ENCODE data around the gene PPP1R15B. TPM values are rescaled to one million over a fixed set of nuclear protein-coding genes. Genes with fewer than 3 reads are reported as not detected.
A peak's percentile ranks its signal among the peaks of the same experiment; 100 is the strongest.

Gene PPP1R15B
- total RNA-seq, 1 experiment from 2014 or later, result 27.4 TPM

- DNase-seq (ENCODE audit: low read depth), result no peak
Measured at GRCh38 chr1:204368996-204369726, 42.5 kb downstream of the PPP1R15B start.

DNA sequence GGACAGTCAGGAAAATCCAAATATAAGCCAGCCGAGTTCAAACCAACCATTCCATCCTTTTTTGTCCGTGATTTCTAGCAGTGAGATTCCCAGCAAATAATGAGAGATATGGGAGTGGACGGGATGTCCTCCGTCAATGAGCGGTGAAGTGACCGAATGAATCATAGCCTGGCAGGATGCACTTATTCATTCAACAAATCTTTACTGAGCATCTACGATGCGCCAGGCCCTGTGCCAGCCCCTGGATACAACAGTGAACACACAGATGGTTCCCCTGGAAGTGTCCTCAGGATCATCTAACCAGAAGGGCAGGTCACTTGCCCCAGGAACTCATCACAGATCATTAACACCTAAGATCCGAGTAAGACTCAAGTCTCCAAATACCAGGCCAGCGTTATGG, 43.7 kb downstream of the PPP1R15B start:
- peak; percentile 24 for DNase-seq (ENCODE audit: low read depth)

GRCh38 chr1:204367193-204367858, 44.3 kb downstream of the PPP1R15B start:
- DNase-seq (ENCODE audit: low read depth), result no peak

- no peak for DNase-seq (ENCODE audit: low read depth)
Measured at GRCh38 chr1:204366759-204367158, 44.9 kb downstream of the PPP1R15B start.

DNA sequence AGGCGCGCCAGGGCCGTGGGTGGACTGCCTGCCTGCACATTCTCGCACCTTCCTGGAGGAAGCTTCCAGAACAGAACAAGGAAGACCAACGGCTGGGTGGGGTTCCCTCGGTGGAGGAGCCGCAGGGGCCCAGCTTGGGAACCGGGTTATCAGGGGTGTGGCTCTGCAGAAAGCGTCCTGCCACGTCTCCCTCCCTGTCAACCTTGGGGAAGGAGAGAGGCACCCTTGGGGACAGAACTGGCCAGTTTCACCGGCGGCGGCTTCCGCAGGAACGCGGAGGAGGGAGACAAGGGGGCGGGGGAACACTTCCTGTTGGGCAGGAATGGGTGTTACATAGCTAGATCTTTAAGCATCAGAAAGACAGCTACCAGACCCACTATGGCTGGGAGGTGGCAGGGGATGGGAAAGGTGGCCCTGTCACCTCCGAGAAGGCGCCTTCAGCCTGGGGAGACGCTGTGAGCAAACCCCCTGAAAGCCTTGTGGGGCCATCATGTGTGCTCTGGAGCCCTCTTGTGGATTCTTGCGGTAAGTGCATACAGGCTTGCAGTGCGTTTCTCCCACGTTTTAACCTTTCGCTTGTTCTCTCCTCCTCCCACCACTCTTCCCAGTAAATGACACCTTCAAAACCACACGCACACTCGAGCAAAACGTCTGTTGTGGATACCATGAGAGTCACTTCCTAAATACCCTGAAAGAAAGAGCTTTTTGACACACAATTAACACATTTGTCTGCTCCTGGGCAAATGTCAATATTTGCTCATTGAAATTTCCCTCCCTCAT, 48.1 kb downstream of the PPP1R15B start:
- DNase-seq (ENCODE audit: low read depth), result peak; percentile 71

- no peak for DNase-seq (ENCODE audit: low read depth)
Measured at GRCh38 chr1:204362984-204363334, 48.7 kb downstream of the PPP1R15B start.

- no peak for DNase-seq (ENCODE audit: low read depth)
Measured at GRCh38 chr1:204361781-204362180, 49.8 kb downstream of the PPP1R15B start.

DNA sequence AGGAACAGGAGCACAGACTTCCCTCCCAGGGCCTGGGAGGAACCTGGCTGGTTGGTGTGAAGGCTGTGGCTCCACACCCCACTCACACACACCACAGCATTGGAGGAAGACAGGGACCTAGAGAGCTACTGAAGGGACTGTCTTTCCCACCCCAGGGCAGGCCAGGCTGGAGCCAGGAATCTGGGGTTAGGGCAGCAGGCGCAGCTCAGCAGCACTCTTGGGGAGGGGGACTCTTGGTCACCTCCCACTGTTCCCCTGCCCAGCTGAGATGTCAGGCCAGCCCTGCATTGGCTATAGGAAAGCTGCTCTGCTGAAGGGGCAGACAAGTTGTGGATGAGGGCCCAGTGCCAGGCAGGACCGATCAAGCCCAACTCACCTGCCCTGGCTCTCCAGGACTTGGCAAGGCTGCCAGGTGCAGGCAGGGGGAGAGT, 50.3 kb downstream of the PPP1R15B start:
- DNase-seq (ENCODE audit: low read depth), result no peak

GRCh38 chr1:204360314-204360713, 51.3 kb downstream of the PPP1R15B start:
- no peak for DNase-seq (ENCODE audit: low read depth)

GRCh38 chr1:204359474-204360255, 52.0 kb downstream of the PPP1R15B start, which contains the start of gene PLEKHA6:
TSS of gene PLEKHA6 (minus strand) at chr1:204359929. CDS start at chr1:204273727, 86,202 bp downstream.
- no peak for DNase-seq (ENCODE audit: low read depth)

- DNase-seq (ENCODE audit: low read depth), result no peak
Measured at GRCh38 chr1:204359131-204359473, 52.5 kb downstream of the PPP1R15B start.

DNA sequence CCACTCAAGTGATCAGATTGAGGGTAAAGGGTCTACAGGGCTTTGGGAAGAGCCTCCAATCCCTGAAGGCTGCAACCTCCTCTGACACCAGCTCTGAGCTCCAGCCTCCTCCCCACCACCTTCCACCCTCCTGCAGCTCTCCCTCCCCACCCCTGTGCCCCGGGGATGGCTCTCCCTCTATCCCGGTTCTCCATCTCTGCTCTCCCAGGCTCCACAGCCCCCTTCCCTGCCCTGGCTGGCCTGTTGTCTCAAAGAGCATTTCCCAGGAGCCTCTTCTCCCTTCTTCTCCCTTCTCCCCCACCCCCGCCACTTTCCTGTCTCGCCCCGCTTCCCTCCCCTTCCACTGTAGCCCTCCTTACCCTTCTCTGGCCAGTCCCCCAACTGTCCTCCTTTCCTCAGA, 53.0 kb downstream of the PPP1R15B start:
- DNase-seq (ENCODE audit: low read depth), result no peak

- DNase-seq (ENCODE audit: low read depth), result no peak
Measured at GRCh38 chr1:204357551-204358490, 53.8 kb downstream of the PPP1R15B start.

DNA sequence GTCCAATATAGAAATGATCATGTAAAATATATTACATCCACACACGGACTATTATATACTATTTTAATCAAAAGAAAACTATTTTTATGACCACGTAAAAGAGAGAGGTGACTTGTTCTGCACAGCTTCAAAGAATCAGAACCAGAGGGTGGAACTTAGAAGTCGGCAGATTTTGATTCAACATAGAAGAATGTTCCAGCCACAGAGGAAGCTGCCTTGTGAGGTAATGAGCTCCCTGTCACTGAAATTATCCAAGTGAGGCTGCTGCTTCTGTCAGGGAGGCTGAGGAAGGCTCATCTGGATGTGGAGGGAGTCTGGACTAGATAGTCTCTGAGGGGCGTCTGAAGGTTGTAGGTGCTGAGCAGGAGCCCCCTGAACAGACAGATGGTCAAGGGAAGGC, 54.6 kb downstream of the PPP1R15B start:
- DNase-seq (ENCODE audit: low read depth), result no peak

GRCh38 chr1:204355913-204356312, 55.7 kb downstream of the PPP1R15B start:
- no peak for DNase-seq (ENCODE audit: low read depth)

DNA sequence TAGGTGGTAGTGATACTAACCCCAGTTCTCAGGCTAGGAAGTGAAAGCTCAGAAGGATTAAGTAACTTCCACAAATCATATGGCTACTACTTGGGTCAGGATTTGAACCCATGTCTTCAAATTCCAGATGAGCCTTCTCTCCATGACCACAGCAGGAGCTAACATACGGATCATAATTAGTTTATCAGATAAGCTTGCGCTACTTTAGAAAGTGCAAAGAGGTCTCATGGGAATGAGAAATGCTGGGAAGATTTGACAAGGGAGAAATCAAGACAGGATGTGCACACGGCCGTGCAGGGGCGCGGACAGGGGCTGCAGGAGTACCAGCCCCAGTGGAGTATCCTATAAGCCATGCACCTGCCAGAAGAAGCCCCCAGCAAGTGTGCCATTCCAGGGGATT, 57.0 kb downstream of the PPP1R15B start:
- DNase-seq (ENCODE audit: low read depth), result no peak

Measured in HT1080 (cell line).